ENCODE results near the gene FASLG.

Gene FASLG

GRCh38 chr1:172711558-172711957 lies 52.7 kb downstream of the FASLG start:
- no peak overlapping the region for H3K27ac ChIP-seq (replicated peaks)
- DNase-seq (ENCODE audit: low read depth in 1 of 2, low spot score in 1 of 2): no peak
- TF ChIP-seq CTCF (IDR thresholded peaks at IDR 0.05; ENCODE audit: insufficient read depth, low read length) (no peak), REST (IDR thresholded peaks at IDR 0.05; ENCODE audit: insufficient replicate concordance, low read depth) (no peak)

GRCh38 chr1:172713466-172713865 lies 54.6 kb downstream of the FASLG start:
- DNase-seq (ENCODE audit: low read depth in 1 of 2, low spot score in 1 of 2): no peak
- H3K27me3 ChIP-seq (ENCODE audit: insufficient read depth, poor library complexity, severe bottlenecking): no peaks in the 10 kb centered on the region
- TF ChIP-seq POLR2AphosphoS5 (IDR thresholded peaks at IDR 0.05; ENCODE audit: low read depth) (no peak), CTCF (IDR thresholded peaks at IDR 0.05; ENCODE audit: insufficient read depth, low read length) (no peak), GABPA (IDR thresholded peaks at IDR 0.05; ENCODE audit: low read depth) (no peak), REST (IDR thresholded peaks at IDR 0.05; ENCODE audit: insufficient replicate concordance, low read depth) (no peak), SPI1 (IDR thresholded peaks at IDR 0.05; ENCODE audit: borderline replicate concordance, low read depth) (no peak)
- H3K27ac ChIP-seq (replicated peaks): no peak overlapping the region
- no peak overlapping the region for H3K4me3 ChIP-seq (replicated peaks; ENCODE audit: insufficient read depth, low read length)

More at GRCh38 chr1:172711558-172711957, 52.7 kb downstream of the FASLG start:
- H3K27me3 ChIP-seq (ENCODE audit: insufficient read depth, poor library complexity, severe bottlenecking): no peaks in the 10 kb centered on the region
- H3K4me3 ChIP-seq (replicated peaks; ENCODE audit: insufficient read depth, low read length): no peak overlapping the region
